Stimulated activated naive B cell treated with anti-CD40 and anti-IgM and Interleukin-4, amounts not matched to agents 10 μg/mL and 1 μg/mL and 100 μg/mL, for 72 hours (primary cell): ENCODE measurements around the gene FRMD4A.

ENCODE experiments used
- ATAC-seq, 2 donors: fragments of 150-1000 bp; cut with Tn5 transposase; replicated peaks; 2 replicates each; pipeline ENCODE4 v1.10.0; 2021; ENCODE audit warnings: moderate library complexity in 1 of 2
- DNase-seq: peaks from one replicate; pipeline ENCODE4 v3.0.0; 2021
- H3K27ac Mint-ChIP-seq: one replicate; pipeline ENCODE4 v1.8.0; 2022; ENCODE audit warnings: mild to moderate bottlenecking, mixed read lengths
- H3K27me3 Mint-ChIP-seq, 2 donors: one replicate each; pipeline ENCODE4 v1.8.0; 2022; ENCODE audit warnings: mixed read lengths in 2 of 2
- H3K36me3 Mint-ChIP-seq, 2 donors: one replicate each; pipeline ENCODE4 v1.8.0; 2022; ENCODE audit warnings: mixed read lengths in 2 of 2, mild to moderate bottlenecking in 1 of 2
- H3K4me1 Mint-ChIP-seq, 2 donors: one replicate each; pipeline ENCODE4 v1.8.0; 2022; ENCODE audit warnings: mixed read lengths in 2 of 2, mild to moderate bottlenecking in 1 of 2
- H3K4me3 Mint-ChIP-seq, 2 donors: one replicate each; pipeline ENCODE4 v1.8.0; 2022; ENCODE audit warnings: mild to moderate bottlenecking in 2 of 2, mixed read lengths in 2 of 2, moderate library complexity in 1 of 2
- H3K9me3 Mint-ChIP-seq, 2 donors: one replicate each; pipeline ENCODE4 v1.8.0; 2022; ENCODE audit warnings: mixed read lengths in 2 of 2, mild to moderate bottlenecking in 1 of 2

FRMD4A gene

DNA sequence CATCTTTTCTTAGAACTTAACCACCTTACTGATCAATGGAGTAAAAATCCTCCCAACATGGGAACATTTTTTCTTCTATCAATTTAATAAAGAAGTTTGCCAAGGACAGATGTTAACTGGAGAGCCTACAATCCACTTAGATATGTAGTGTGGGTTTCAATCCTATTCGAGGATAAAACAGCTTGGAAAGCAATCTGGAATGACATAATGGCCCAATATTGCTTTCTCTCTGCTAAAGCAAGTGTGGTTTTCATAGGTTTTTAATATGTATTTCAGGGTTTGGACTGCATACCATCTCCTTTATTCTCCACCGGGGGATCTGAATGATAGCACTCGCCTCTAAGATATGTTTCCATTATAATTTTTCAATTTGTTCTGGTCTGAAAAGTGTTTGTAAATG is 594.2 kb downstream of the FRMD4A start:
- DNase-seq = no peak
- Mint-ChIP-seq H3K9me3 (no peaks in the 10 kb centered on the region), H3K4me1 (peaks cover 0 to 4% of the 10 kb centered on the region in 2 donors), H3K27me3 (peaks cover 0 to 7% of the 10 kb centered on the region in 2 donors), H3K4me3 (no peak overlapping the region), H3K36me3 (no peaks in the 10 kb centered on the region), H3K27ac (no peak overlapping the region)
- no peak for ATAC-seq

DNA sequence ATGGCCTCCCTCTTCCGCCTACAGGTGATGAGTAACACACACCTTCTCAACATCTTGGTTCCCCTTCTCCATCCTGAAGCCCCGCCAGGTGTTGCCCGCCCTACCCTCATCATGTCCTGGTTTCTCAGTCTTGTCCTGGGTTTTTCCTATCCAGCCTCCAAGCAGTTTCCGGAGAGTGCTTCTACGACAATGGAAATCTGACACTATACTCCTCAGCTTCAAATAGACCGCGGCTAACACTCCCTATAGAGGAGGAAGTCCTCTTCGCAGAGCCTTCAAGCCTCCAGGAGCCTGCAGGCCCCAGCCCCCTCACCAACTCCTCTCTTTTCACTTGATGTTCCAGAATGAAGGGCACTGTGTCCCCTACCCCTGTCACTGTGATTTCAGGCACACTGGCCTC is 596.6 kb downstream of the FRMD4A start:
- DNase-seq (no peak), ATAC-seq (no peak)
- H3K36me3 Mint-ChIP-seq = no peaks in the 10 kb centered on the region
- no peak overlapping the region for H3K4me3 Mint-ChIP-seq
- no peak overlapping the region for H3K27ac Mint-ChIP-seq
- peaks cover 0 to 3% of the 10 kb centered on the region in 2 donors for H3K27me3 Mint-ChIP-seq
- H3K4me1 Mint-ChIP-seq = peaks cover 0 to 4% of the 10 kb centered on the region in 2 donors
- H3K9me3 Mint-ChIP-seq = no peaks in the 10 kb centered on the region

DNA sequence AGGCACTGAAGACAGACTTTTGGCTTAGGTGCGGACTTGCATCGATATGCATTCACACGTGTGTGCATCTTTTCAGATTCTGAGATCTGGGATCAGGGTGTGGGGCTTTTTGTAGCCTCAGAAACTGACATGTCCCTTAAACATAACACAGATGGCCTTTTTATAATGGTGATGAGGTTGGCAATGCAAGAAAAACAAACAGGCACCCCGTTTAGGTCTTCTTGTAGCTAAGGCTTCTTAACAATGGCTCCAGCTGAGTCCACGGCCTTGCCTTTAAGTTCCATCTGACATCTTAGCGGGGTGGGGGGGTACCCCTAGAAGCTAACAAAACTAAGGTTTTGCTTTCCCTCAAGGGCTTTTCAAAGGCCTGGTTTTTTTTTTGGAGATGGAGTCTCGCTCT is 597.7 kb downstream of the FRMD4A start:
- H3K27me3 Mint-ChIP-seq = peaks cover 0 to 3% of the 10 kb centered on the region in 2 donors
- H3K4me1 Mint-ChIP-seq = peaks cover 0 to 4% of the 10 kb centered on the region in 2 donors
- no peak for ATAC-seq
- H3K4me3 Mint-ChIP-seq = no peak overlapping the region
- H3K36me3 Mint-ChIP-seq = no peaks in the 10 kb centered on the region
- no peak overlapping the region for H3K27ac Mint-ChIP-seq
- no peaks in the 10 kb centered on the region for H3K9me3 Mint-ChIP-seq
- no peak for DNase-seq

DNA sequence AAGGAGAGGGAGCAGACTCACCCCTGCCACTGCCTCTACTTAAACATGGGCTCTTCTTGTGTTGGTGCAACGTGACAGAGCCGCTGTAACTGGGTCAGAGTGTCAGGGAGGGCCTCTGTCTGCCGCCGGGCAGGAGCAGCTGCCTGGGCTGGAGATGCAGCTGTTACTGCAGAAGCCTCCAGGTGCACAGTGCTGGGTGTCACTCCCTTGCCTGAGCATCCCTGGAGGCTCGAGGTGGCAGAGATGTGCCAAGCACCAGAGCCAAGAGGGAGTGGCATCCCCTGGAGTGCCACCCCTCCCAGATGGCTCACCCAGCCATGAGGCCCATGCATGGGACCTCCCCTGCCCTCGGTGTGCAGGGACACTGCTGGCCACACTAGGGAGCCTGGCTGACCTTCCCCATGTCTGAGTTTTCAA is 598.3 kb downstream of the FRMD4A start:
- Mint-ChIP-seq H3K36me3 (no peaks in the 10 kb centered on the region), H3K27ac (no peak overlapping the region), H3K4me3 (no peak overlapping the region), H3K4me1 (peaks cover 0 to 4% of the 10 kb centered on the region in 2 donors), H3K27me3 (peaks cover 0 to 3% of the 10 kb centered on the region in 2 donors), H3K9me3 (no peaks in the 10 kb centered on the region)
- ATAC-seq (no peak), DNase-seq (no peak)

DNA sequence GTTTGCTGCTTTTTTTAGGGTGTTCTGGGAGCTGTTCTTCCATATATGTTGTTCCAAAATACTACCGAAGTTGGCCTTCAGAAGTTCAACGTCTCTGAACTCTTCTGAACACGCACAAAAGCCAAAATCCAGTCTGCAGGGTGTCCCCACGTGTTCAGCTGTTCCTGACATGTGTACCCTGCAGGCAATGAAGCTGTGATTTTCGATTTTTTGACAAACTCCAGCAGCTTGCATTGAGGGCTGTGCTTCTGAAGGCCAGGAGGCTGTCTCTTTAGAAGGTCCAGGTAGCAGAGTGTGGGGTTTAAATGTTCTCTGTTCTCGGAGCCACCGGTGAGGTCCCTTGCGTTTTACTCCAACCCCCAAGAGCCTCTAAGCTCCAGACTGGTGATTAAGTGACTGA is 598.9 kb downstream of the FRMD4A start:
- Mint-ChIP-seq H3K27ac (no peak overlapping the region), H3K9me3 (no peaks in the 10 kb centered on the region), H3K36me3 (no peaks in the 10 kb centered on the region), H3K4me3 (no peak overlapping the region), H3K27me3 (peaks cover 0 to 3% of the 10 kb centered on the region in 2 donors), H3K4me1 (peaks cover 0 to 4% of the 10 kb centered on the region in 2 donors)
- ATAC-seq = no peak
- no peak for DNase-seq

DNA sequence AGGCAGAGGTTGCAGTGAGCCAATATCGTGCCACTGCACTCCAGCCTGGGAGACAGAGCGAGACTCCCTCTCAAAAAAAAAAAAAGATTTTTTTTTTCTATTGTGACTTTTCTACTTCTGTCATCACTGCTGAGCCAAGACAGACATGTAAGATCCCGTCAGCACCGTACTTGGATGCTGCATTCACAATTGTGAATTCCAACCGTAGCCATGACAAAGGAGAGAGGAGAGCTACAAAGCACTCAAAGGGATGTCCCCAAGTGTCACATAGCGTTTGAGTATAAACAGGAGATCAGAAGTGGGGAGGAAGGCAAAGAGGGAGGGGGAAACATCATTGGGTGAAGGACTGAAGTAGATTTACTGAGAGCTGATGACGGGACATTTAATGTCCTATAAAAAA is 599.8 kb downstream of the FRMD4A start:
- Mint-ChIP-seq H3K27me3 (peaks cover 0 to 3% of the 10 kb centered on the region in 2 donors), H3K27ac (no peak overlapping the region)
- no peak for ATAC-seq

DNA sequence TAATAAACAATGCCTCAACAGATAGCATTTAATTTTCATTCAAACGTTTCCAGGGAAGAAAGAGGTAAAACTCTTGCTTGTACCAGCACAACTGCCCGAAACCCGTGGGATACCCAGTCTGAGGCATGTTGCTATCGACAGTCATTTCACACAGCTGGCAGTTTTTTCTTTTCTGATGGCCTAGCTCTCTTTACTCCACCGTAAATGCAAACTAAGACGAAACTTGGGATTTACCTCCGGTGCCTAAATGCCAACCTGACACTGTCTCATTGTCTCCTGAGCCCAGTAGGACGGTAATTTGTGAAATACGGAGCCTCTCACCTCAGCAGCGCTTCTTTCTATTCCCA is 600.4 kb downstream of the FRMD4A start:
- no peak overlapping the region for H3K27ac Mint-ChIP-seq
- ATAC-seq (no peak), DNase-seq (no peak)
- no peaks in the 10 kb centered on the region for H3K9me3 Mint-ChIP-seq
- H3K4me3 Mint-ChIP-seq = no peak overlapping the region
- H3K27me3 Mint-ChIP-seq = peaks cover 0 to 3% of the 10 kb centered on the region in 2 donors
- peaks cover 0 to 4% of the 10 kb centered on the region in 2 donors for H3K4me1 Mint-ChIP-seq
- no peaks in the 10 kb centered on the region for H3K36me3 Mint-ChIP-seq

More for the DNA sequence above, 599.8 kb downstream of the FRMD4A start:
- no peak for DNase-seq
- Mint-ChIP-seq H3K9me3 (no peaks in the 10 kb centered on the region), H3K4me3 (no peak overlapping the region), H3K4me1 (peaks cover 0 to 4% of the 10 kb centered on the region in 2 donors), H3K36me3 (no peaks in the 10 kb centered on the region)

DNA sequence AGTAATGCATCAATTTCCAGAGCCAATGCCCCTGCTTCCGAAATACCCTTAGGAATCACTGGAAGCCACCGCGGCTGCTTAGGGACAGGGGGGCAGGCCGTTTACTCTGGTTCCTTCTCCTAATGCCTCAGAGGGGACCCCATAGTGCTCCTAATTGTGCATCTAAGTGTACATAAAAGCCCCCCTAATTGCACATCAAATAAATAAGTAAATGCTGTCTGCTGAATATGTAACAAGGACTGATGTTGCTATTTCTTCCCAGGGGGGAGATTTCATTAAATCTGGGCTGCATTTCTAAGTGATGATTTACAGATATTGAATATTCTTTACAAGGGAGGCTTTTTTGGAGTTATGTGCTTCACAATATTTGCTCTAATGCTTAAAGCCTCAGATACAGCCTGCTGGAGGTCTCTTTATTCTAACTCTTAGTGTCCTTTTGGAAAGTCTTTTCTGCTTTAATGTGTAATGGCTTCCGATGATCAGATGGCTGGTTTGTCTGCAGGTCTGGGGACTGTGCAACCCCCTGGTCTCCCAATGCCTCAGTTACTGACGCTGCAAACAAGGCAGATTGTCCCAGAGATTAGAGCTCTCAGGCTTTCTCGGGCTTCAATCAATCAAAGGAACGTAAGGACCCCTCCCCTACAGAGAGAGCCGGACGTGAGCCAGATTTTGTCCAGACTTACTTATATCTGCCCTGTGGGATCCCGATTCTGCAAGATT is 601.0 kb downstream of the FRMD4A start:
- Mint-ChIP-seq H3K9me3 (no peaks in the 10 kb centered on the region), H3K27ac (no peak overlapping the region), H3K4me3 (no peak overlapping the region), H3K4me1 (peaks cover 0 to 4% of the 10 kb centered on the region in 2 donors), H3K27me3 (peaks cover 0 to 3% of the 10 kb centered on the region in 2 donors), H3K36me3 (no peaks in the 10 kb centered on the region)
- ATAC-seq (no peak), DNase-seq (no peak)

DNA sequence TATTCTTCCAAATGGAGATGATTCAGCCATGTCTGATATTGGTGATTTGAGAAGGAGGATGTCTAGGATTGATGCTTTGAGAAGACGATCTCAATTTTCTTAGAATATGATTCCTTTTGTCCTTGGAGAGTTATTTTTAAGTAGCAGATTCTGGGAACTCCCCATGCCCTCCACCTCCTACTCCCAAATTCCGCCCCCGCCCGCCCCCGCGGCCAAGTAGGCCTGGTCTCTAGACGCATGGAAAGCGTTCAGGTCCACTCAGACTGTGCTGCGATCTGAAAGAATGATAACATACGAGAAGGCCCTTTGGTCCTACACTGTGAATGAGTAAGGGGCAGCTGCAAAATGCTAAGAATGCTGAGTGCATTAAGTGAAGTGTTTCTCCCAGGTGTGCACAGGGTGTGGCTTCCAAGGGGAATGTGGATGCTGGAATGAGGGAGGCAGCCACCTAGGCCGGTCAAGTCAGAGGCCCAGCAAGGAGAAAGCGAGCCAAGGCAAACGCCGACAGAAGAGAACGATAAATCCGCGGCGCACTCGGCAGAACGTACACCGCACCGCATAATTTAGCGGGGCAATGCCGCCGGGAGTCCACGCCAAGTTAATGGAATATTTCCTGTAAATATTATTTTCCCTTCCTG is 601.7 kb downstream of the FRMD4A start:
- H3K9me3 Mint-ChIP-seq = no peaks in the 10 kb centered on the region
- H3K4me3 Mint-ChIP-seq = no peak overlapping the region
- no peak overlapping the region for H3K27ac Mint-ChIP-seq
- DNase-seq (no peak), ATAC-seq (no peak)
- H3K27me3 Mint-ChIP-seq = peaks cover 0 to 3% of the 10 kb centered on the region in 2 donors
- H3K36me3 Mint-ChIP-seq = no peaks in the 10 kb centered on the region
- peaks cover 0 to 3% of the 10 kb centered on the region in 2 donors for H3K4me1 Mint-ChIP-seq

DNA sequence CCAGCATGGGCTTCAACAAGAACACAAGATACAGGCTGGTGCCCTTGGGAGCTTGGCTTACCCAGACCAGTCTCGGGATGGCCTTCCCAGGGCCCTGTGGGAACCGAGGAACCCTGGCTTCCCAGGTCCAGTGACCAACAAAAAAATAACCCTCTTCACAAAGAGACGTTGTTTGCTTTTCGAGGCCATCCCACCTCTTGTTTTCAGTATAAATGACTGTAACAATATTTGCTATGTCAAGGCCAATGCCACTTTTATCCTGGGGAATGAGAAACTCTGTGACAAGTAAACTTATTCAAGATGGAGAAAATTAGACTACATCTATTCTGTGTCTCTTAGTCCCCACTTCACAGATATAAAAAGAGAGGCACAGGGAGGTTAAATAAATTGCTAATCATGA is 605.1 kb downstream of the FRMD4A start:
- Mint-ChIP-seq H3K4me3 (no peak overlapping the region), H3K4me1 (peaks cover 4 to 9% of the 10 kb centered on the region in 2 donors)
- no peak for ATAC-seq

DNA sequence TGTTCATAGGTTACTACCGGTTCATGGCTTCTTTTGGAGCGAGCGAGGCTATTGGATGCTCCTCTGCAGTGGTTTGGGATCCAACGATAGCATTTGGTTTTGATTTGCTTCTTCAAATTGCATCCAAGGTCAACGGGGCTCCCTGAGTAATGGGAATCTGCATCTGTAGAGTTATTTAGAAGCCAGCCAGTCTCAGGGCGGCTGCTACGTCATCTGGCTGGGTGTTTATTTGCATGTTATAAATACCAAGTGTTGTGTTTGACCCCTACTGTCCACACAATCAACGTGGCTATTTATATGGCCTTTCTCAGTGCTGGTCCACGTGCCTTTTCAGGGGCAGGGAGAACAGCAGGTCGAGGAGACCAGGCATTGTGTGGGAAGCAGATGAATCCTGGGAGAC is 606.2 kb downstream of the FRMD4A start:
- no peak for DNase-seq
- peaks cover 4 to 9% of the 10 kb centered on the region in 2 donors for H3K4me1 Mint-ChIP-seq
- peaks cover 0 to 5% of the 10 kb centered on the region in 2 donors for H3K27me3 Mint-ChIP-seq
- H3K36me3 Mint-ChIP-seq = no peaks in the 10 kb centered on the region
- H3K9me3 Mint-ChIP-seq = peaks cover 2 to 6% of the 10 kb centered on the region in 2 donors
- no peak overlapping the region for H3K4me3 Mint-ChIP-seq
- no peak overlapping the region for H3K27ac Mint-ChIP-seq
- no peak for ATAC-seq

More for the DNA sequence above, 605.1 kb downstream of the FRMD4A start:
- peaks cover 0 to 2% of the 10 kb centered on the region in 2 donors for H3K9me3 Mint-ChIP-seq
- no peaks in the 10 kb centered on the region for H3K36me3 Mint-ChIP-seq
- H3K27ac Mint-ChIP-seq = no peak overlapping the region
- H3K27me3 Mint-ChIP-seq = peaks cover 0 to under 1% of the 10 kb centered on the region in 2 donors
- no peak for DNase-seq

DNA sequence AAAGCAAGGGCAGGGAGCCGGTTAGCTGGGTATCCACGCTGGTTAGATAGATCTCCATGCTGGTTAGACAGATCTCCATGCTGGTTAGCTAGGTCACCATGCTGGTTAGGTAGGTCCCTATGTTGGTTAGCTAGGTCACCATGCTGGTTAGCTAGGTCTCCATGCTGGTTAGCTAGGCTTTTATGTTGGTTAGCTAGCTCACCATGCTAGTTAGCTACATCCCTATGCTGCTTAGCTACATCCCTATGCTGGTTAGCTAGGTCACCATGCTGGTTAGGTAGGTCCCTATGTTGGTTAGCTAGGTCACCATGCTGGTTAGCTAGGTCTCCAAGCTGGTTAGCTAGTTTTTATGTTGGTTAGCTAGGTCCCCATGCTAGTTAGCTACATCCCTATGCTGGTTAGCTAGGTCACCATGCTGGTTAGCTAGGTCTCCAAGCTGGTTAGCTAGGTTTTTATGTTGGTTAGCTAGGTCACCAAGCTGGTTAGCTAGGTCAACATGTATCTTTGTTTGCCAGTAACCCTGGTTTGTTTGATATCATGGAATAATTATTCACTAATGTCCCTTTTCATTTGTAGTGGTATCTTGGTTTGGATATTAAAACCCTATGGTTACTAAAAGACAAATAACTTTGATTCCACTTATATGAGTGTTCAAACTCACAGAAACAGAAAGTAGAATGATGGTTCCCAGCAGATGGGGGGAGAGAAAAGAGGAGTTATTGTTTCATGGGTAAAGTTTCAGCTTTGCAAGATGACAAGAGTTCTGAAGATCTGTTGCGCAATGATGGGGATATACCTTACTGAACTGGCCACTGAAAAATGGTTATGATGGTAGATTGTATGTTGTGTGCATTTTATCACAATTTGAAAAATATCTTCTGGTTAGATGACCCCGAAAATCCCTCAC is 607.7 kb downstream of the FRMD4A start:
- peaks cover 2 to 6% of the 10 kb centered on the region in 2 donors for H3K9me3 Mint-ChIP-seq
- H3K4me1 Mint-ChIP-seq = peaks cover 10 to 20% of the 10 kb centered on the region in 2 donors
- ATAC-seq = no peak
- H3K27ac Mint-ChIP-seq = no peak overlapping the region
- H3K36me3 Mint-ChIP-seq = no peaks in the 10 kb centered on the region
- peaks cover 0 to 5% of the 10 kb centered on the region in 2 donors for H3K27me3 Mint-ChIP-seq
- DNase-seq = no peak
- no peak overlapping the region for H3K4me3 Mint-ChIP-seq

DNA sequence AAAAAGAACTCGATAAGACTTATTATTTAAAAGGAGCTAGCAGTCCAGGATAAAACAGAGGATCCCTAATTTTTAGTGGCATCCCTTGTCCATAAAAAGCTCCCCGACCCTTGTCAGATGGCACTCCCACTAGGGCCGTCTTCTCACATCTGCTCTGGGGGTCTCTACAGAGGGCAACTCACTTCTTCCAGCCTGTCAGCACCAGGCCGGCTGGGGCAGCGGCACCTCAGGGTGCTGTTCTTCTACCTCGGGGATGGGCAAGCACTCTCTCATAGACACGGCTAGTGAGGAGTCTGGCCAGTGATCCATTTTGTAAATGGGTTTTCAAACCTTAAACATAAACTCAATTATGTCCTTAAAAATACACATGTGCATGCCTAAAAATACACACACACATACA is 609.2 kb downstream of the FRMD4A start:
- Mint-ChIP-seq H3K27ac (no peak overlapping the region), H3K4me3 (no peak overlapping the region), H3K4me1 (peaks cover 14 to 26% of the 10 kb centered on the region in 2 donors), H3K27me3 (peaks cover 0 to 5% of the 10 kb centered on the region in 2 donors), H3K36me3 (no peaks in the 10 kb centered on the region), H3K9me3 (peaks cover 2 to 6% of the 10 kb centered on the region in 2 donors)
- ATAC-seq (no peak), DNase-seq (no peak)

DNA sequence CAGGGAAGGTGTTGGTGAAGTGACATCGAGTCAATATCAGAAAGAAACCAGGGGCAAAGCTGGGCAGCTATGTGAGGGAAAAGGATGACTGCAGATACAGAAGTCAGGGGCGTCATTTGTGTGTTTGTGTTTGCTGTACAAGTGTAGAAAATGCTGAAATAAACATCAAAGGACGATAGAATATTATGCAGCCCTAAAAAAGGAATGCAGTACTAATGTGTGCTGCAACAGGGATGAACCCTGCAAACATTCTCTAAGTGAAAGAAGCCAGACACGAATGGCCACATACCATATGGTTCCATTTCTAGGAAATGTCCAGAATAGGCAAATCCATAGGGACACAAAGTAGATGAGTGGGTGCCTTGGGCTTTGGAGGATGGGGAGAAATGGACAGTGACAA is 610.0 kb downstream of the FRMD4A start:
- peaks cover 2 to 6% of the 10 kb centered on the region in 2 donors for H3K9me3 Mint-ChIP-seq
- H3K4me1 Mint-ChIP-seq = peaks cover 14 to 26% of the 10 kb centered on the region in 2 donors
- H3K27ac Mint-ChIP-seq = peak overlapping the region; percentile 76
- DNase-seq (no peak), ATAC-seq (no peak)
- H3K4me3 Mint-ChIP-seq = no peak overlapping the region
- peaks cover 0 to 5% of the 10 kb centered on the region in 2 donors for H3K27me3 Mint-ChIP-seq
- no peaks in the 10 kb centered on the region for H3K36me3 Mint-ChIP-seq
